Caco-2 (cell line): ENCODE data around the gene IMPDH2. TPM values are rescaled to one million over a fixed set of nuclear protein-coding genes. Genes with fewer than 3 reads are reported as not detected.

Experiments used
- BruUV-seq: library from RNA; stranded (reverse); fragments of 400-500 nt; replicated peaks from 2 replicates; lab custom pipeline; 2021; lab: Mats Ljungman, UMichigan
- CTCF ChIA-PET: fragments of 300-600 bp; sonication (Branson Sonifier 250); formaldehyde crosslinking; loops from one replicate; lab custom pipeline; 2022; ENCODE audit warnings: antibody characterized with exemption; lab: Charles Lee
- POLR2A ChIA-PET: fragments of 300-600 bp; sonication (Branson Sonifier 250); formaldehyde crosslinking; loops from one replicate; lab custom pipeline; 2022; ENCODE audit warnings: antibody characterized with exemption; lab: Charles Lee
- DNase-seq, 2 experiments: peaks; one replicate each; pipeline versions ENCODE4 v3.0.0 to v3.0.0-alpha.2; 2020 to 2022
- H3K27me3 ChIP-seq: replicated peaks from 2 replicates; pipeline ENCODE4 v1.6.0; 2011; ENCODE audit warnings: low read length; ENCODE audit not compliant: control insufficient read depth, insufficient read depth
- H3K36me3 ChIP-seq: 2 replicates; pipeline ENCODE4 v1.5.1; 2011; ENCODE audit warnings: low read length; ENCODE audit not compliant: control insufficient read depth, insufficient read depth
- H3K4me1 ChIP-seq: fragments of 250-450 bp; sonication (Bioruptor Pico); 2 replicates; pipeline ENCODE4 v1.5.1; 2020; ENCODE audit warnings: mild to moderate bottlenecking
- H3K4me3 ChIP-seq: 2 replicates; pipeline ENCODE4 v1.5.1; 2011; ENCODE audit warnings: low read depth, mild to moderate bottlenecking, control low read depth, low read length
- H3K9me3 ChIP-seq: fragments of 250-450 bp; sonication (Bioruptor Pico); 2 replicates; pipeline ENCODE4 v1.5.1; 2020; ENCODE audit warnings: mild to moderate bottlenecking, moderate library complexity
- H3K27ac Mint-ChIP-seq: one replicate; pipeline ENCODE4 v1.8.0; 2022; ENCODE audit warnings: mixed read lengths; ENCODE audit not compliant: unreplicated experiment
- H3K27me3 Mint-ChIP-seq: one replicate; pipeline ENCODE4 v1.8.0; 2022; ENCODE audit warnings: mixed read lengths; ENCODE audit not compliant: insufficient read depth, unreplicated experiment
- H3K36me3 Mint-ChIP-seq: one replicate; pipeline ENCODE4 v1.8.0; 2022; ENCODE audit warnings: mild to moderate bottlenecking, mixed read lengths; ENCODE audit not compliant: insufficient read depth, unreplicated experiment
- H3K4me1 Mint-ChIP-seq: one replicate; pipeline ENCODE4 v1.8.0; 2022; ENCODE audit warnings: low read depth, mixed read lengths; ENCODE audit not compliant: unreplicated experiment
- H3K4me3 Mint-ChIP-seq: one replicate; pipeline ENCODE4 v1.8.0; 2022; ENCODE audit warnings: mild to moderate bottlenecking, moderate library complexity, mixed read lengths; ENCODE audit not compliant: unreplicated experiment
- H3K9me3 Mint-ChIP-seq: one replicate; pipeline ENCODE4 v1.8.0; 2022; ENCODE audit warnings: mixed read lengths; ENCODE audit not compliant: unreplicated experiment
- CTCF ChIP-seq, 2 experiments: fragments of 200-600 bp in 1 of 2; IDR thresholded peaks; 1 replicate in 1 of 2; 2 replicates in 1 of 2; pipeline versions ENCODE4 v1.5.1 to v1.8.0; 2011 to 2022; ENCODE audit warnings: antibody characterized with exemption in 1 of 2, control low read depth in 1 of 2, inconsistent platforms in 1 of 2, low read depth in 1 of 2, low read length in 1 of 2, mild to moderate bottlenecking in 1 of 2, moderate library complexity in 1 of 2; ENCODE audit not compliant: insufficient read depth in 1 of 2, severe bottlenecking in 1 of 2, unreplicated experiment in 1 of 2
- intact Hi-C: fragments of 100-400 bp; cut with micrococcal nuclease; formaldehyde crosslinking; loops from one replicate; pipeline ENCODE4 v1.10.0; 2022; ENCODE audit not compliant: unreplicated experiment
- total RNA-seq: library from RNA; stranded (reverse); gene quantifications from 2 replicates; pipeline ENCODE4 v1.2.3, GENCODE V29; 2022

Gene IMPDH2
- total RNA-seq, 1 experiment from 2014 or later: 233 TPM

- no peaks in the 10 kb centered on the region for H3K27me3 Mint-ChIP-seq
- no TSS peak for BruUV-seq
- H3K36me3 Mint-ChIP-seq: peaks cover 91% of the 10 kb centered on the region
Observed at GRCh38 chr3:49032646-49033304, 3.6 kb upstream of the IMPDH2 start.

GRCh38 chr3:49030321-49030720, 1.1 kb upstream of the IMPDH2 start:
- intact Hi-C loops: no loop called here
- Mint-ChIP-seq H3K4me1 (peaks cover 14% of the 10 kb centered on the region), H3K27me3 (no peaks in the 10 kb centered on the region), H3K9me3 (no peaks in the 10 kb centered on the region), H3K27ac (peak overlapping the region; percentile 100), H3K4me3 (no peak overlapping the region), H3K36me3 (peaks cover 93% of the 10 kb centered on the region)
- ChIA-PET CTCF (no interaction called here), POLR2A (no interaction called here)
- BruUV-seq: no TSS peak
- no peak for TF ChIP-seq CTCF (IDR thresholded peaks at IDR 0.05; ENCODE audit: insufficient read depth in 1 of 2, low read depth in 1 of 2, low read length in 1 of 2, severe bottlenecking in 1 of 2, unreplicated experiment in 1 of 2)
- peaks cover 12% of the 10 kb centered on the region for H3K4me1 ChIP-seq
- H3K27me3 ChIP-seq: no peaks in the 10 kb centered on the region
- no peak overlapping the region for H3K4me3 ChIP-seq
- peaks cover 3% of the 10 kb centered on the region for H3K36me3 ChIP-seq
- H3K9me3 ChIP-seq: no peaks in the 10 kb centered on the region
- no peak for DNase-seq

More at GRCh38 chr3:49032646-49033304, 3.6 kb upstream of the IMPDH2 start:
- H3K27ac Mint-ChIP-seq: no peak overlapping the region
- Histone ChIP-seq H3K4me1 (peaks cover 7% of the 10 kb centered on the region), H3K9me3 (no peaks in the 10 kb centered on the region), H3K36me3 (peaks cover 3% of the 10 kb centered on the region), H3K4me3 (no peak overlapping the region), H3K27me3 (no peaks in the 10 kb centered on the region)
- H3K4me1 Mint-ChIP-seq: peaks cover 14% of the 10 kb centered on the region
- no peak for TF ChIP-seq CTCF (IDR thresholded peaks at IDR 0.05; ENCODE audit: insufficient read depth in 1 of 2, low read depth in 1 of 2, low read length in 1 of 2, severe bottlenecking in 1 of 2, unreplicated experiment in 1 of 2)
- CTCF ChIA-PET: no interaction called here
- intact Hi-C loops: no loop called here
- H3K4me3 Mint-ChIP-seq: no peak overlapping the region
- no peak for DNase-seq
- POLR2A ChIA-PET: interaction anchor here (0.5 kb wide), 1 partner anchor 445 kb away, joined by 3 read pairs; no protein-coding TSS in a partner anchor
- no peaks in the 10 kb centered on the region for H3K9me3 Mint-ChIP-seq

- H3K27ac Mint-ChIP-seq: peak overlapping the region; percentile 100
- peaks cover 6% of the 10 kb centered on the region for H3K36me3 ChIP-seq
- no peaks in the 10 kb centered on the region for H3K27me3 ChIP-seq
- peak overlapping the region; percentile 97 for H3K4me3 Mint-ChIP-seq
- BruUV-seq: no TSS peak
- TF ChIP-seq CTCF (IDR thresholded peaks at IDR 0.05; ENCODE audit: insufficient read depth in 1 of 2, low read depth in 1 of 2, low read length in 1 of 2, severe bottlenecking in 1 of 2, unreplicated experiment in 1 of 2): no peak
- H3K9me3 Mint-ChIP-seq: no peaks in the 10 kb centered on the region
- peaks cover 12% of the 10 kb centered on the region for H3K4me1 ChIP-seq
- H3K27me3 Mint-ChIP-seq: no peaks in the 10 kb centered on the region
- ChIA-PET CTCF (interaction anchor here (0.5 to 1.0 kb wide), 4 partner anchors 9 to 420 kb away, joined by 3 to 6 read pairs (median 4); partner anchors contain the start of gene QRICH1), POLR2A (interaction anchor here (0.5 to 1.7 kb wide), 12 partner anchors 8 to 445 kb away, joined by 3 to 26 read pairs (median 4); partner anchors contain the start of genes IP6K2, LAMB2, QRICH1 and USP19)
- H3K4me1 Mint-ChIP-seq: peaks cover 14% of the 10 kb centered on the region
- no peaks in the 10 kb centered on the region for H3K9me3 ChIP-seq
- H3K4me3 ChIP-seq: peak overlapping the region; percentile 52
- DNase-seq: no peak
- intact Hi-C loops: loop anchor here (1.0 to 10.0 kb wide), 2 partner anchors 8 to 125 kb away; no protein-coding TSS in a partner anchor
- peaks cover 93% of the 10 kb centered on the region for H3K36me3 Mint-ChIP-seq
Observed at GRCh38 chr3:49029563-49029884, 326 bp upstream of the IMPDH2 start.
